Astrocyte (in vitro differentiated cells and primary cell): ENCODE data around the gene RNASE13. TPM values are rescaled to one million over a fixed set of nuclear protein-coding genes. Genes with fewer than 3 reads are reported as not detected.
A peak's percentile ranks its signal among the peaks of the same experiment; 100 is the strongest.

Experiments used
- DNase-seq: peaks from one replicate; pipeline ENCODE4 v3.0.0-alpha.2; 2010; ENCODE audit warnings: low read depth
- FAIRE-seq: peaks from 2 replicates; lab custom pipeline; 2011; peaks lifted over from hg19 to GRCh38; lab: Jason Lieb, UNC
- H2AFZ ChIP-seq: 2 replicates; pipeline ENCODE4 v1.6.0; 2012; ENCODE audit warnings: low read depth, low read length, inconsistent platforms
- H3K27ac ChIP-seq: 2 replicates; pipeline ENCODE4 v1.5.1; 2011; ENCODE audit warnings: low read depth, low read length, inconsistent platforms
- H3K27me3 ChIP-seq: 2 replicates; pipeline ENCODE4 v1.6.0; 2011; ENCODE audit warnings: low read length, inconsistent platforms; ENCODE audit not compliant: insufficient read depth
- H3K36me3 ChIP-seq: 2 replicates; pipeline ENCODE4 v1.5.1; 2011; ENCODE audit warnings: low read length, inconsistent platforms; ENCODE audit not compliant: insufficient read depth
- H3K4me1 ChIP-seq: 2 replicates; pipeline ENCODE4 v1.5.1; 2011; ENCODE audit warnings: low read length, inconsistent platforms; ENCODE audit not compliant: insufficient read depth
- H3K4me2 ChIP-seq: 2 replicates; pipeline ENCODE4 v1.6.0; 2012; ENCODE audit warnings: low read length, inconsistent platforms
- H3K4me3 ChIP-seq: 2 replicates; pipeline ENCODE4 v1.5.1; 2011; ENCODE audit warnings: low read depth, mild to moderate bottlenecking, low read length, inconsistent platforms; ENCODE audit not compliant: insufficient read depth
- H3K79me2 ChIP-seq: 2 replicates; pipeline ENCODE4 v1.6.0; 2012; ENCODE audit warnings: mild to moderate bottlenecking, low read length, inconsistent platforms; ENCODE audit not compliant: insufficient read depth
- H3K9ac ChIP-seq: 2 replicates; pipeline ENCODE4 v1.6.0; 2012; ENCODE audit warnings: mild to moderate bottlenecking, low read length, inconsistent platforms
- H3K9me3 ChIP-seq: 2 replicates; pipeline ENCODE4 v1.5.1; 2012; ENCODE audit warnings: low read depth, mild to moderate bottlenecking, low read length, inconsistent platforms; ENCODE audit not compliant: insufficient read depth
- H4K20me1 ChIP-seq: 2 replicates; pipeline ENCODE4 v1.6.0; 2012; ENCODE audit warnings: low read length, inconsistent platforms; ENCODE audit not compliant: insufficient read depth
- H3K27ac Mint-ChIP-seq: one replicate; pipeline ENCODE4 v1.8.0; 2021; ENCODE audit warnings: mild to moderate bottlenecking, mixed read lengths; ENCODE audit not compliant: unreplicated experiment
- H3K27me3 Mint-ChIP-seq: one replicate; pipeline ENCODE4 v1.8.0; 2021; ENCODE audit warnings: low read depth, mixed read lengths; ENCODE audit not compliant: unreplicated experiment
- H3K36me3 Mint-ChIP-seq: one replicate; pipeline ENCODE4 v1.8.0; 2021; ENCODE audit warnings: low read depth, mixed read lengths; ENCODE audit not compliant: unreplicated experiment
- H3K4me1 Mint-ChIP-seq: one replicate; pipeline ENCODE4 v1.8.0; 2021; ENCODE audit warnings: low read depth, mixed read lengths; ENCODE audit not compliant: unreplicated experiment
- H3K4me3 Mint-ChIP-seq: one replicate; pipeline ENCODE4 v1.8.0; 2021; ENCODE audit warnings: mild to moderate bottlenecking, moderate library complexity, mixed read lengths; ENCODE audit not compliant: unreplicated experiment
- H3K9me3 Mint-ChIP-seq: one replicate; pipeline ENCODE4 v1.8.0; 2021; ENCODE audit warnings: mild to moderate bottlenecking, mixed read lengths; ENCODE audit not compliant: unreplicated experiment
- EZH2 ChIP-seq: IDR thresholded peaks from 2 replicates; pipeline ENCODE4 v1.6.1; 2012; ENCODE audit warnings: mild to moderate bottlenecking, low read length, inconsistent platforms; ENCODE audit not compliant: insufficient read depth
- total RNA-seq: library from RNA; stranded (reverse); gene quantifications from 2 replicates; pipeline ENCODE4 v1.2.1, GENCODE V29; 2021
- TF ChIP-seq, protein P1 (sequence below): IDR thresholded peaks from 2 replicates; pipeline ENCODE4 v1.5.1; 2011; ENCODE audit warnings: low read depth, mild to moderate bottlenecking, inconsistent platforms, low read length, moderate library complexity; ENCODE audit not compliant: insufficient read depth

RNASE13 gene
- total RNA-seq, 1 donor from 2014 or later = not detected

DNA sequence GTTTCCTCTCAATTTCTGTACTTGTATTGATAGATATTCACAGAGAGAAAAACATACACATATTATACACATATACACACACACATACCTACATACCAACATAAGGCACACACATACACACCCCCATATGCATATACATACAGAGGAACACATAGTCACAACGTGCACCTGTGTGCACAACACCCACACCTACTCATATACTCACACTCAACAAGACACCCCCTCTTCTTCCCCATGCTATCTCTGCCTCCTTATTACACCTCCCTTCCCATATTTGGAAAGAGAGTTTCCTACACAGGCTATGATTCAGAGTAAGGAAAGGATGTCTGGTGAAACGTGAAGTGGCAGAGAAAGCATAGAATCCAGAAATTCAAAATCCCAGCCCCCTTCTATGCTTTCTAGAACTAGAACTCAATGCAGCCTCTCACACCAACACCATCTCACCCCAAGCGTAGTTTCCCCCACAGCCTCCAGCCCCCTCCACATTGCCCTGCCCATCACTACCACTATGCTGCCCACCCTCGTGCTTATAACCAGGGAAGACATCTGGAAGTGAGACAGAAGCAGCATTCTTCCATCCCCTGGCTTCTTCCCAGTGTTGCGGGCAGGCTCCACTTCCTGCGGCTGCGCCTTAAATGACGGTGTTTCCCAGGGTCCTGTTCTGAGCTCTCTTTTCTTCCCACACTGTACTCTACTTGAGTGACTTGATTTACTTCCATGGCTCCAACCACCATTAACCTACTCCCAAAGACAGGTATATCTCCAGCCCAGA is 25.4 kb upstream of the RNASE13 start:
- no peak for FAIRE-seq
- peaks cover 54% of the 10 kb centered on the region for H3K4me1 Mint-ChIP-seq
- H3K4me2 ChIP-seq = peak overlapping the region; percentile 11

DNA sequence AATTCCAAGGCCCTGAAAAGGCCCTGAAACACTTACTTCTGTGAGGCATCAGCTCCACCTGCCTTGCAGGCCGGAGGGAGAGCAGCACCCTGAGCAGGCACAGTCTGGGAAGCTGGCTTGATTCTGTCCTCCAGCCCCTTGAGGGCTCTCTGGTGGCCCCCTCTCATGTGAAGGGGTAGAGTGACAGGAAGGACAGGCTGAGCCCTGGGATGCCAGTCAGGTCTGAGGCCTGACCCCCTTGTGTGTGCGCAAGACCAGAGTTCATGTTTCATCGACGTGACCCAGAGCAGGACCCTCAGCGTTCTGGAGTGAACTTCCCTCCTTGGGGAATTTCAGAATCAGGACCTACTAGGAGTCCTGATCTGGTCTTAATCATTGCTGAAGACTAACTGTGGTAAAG is 24.3 kb upstream of the RNASE13 start:
- H3K27ac ChIP-seq = no peak overlapping the region

More for the DNA sequence above, 25.4 kb upstream of the RNASE13 start:
- Histone ChIP-seq H3K27me3 (no peaks in the 10 kb centered on the region), H2AFZ (peak overlapping the region; percentile 1), H3K27ac (no peak overlapping the region), H3K9me3 (no peaks in the 10 kb centered on the region), H3K36me3 (no peaks in the 10 kb centered on the region), H4K20me1 (no peaks in the 10 kb centered on the region), H3K4me1 (peaks cover 24% of the 10 kb centered on the region), H3K4me3 (no peak overlapping the region), H3K79me2 (no peaks in the 10 kb centered on the region), H3K9ac (no peak overlapping the region)
- peak overlapping the region; percentile 80 for H3K27ac Mint-ChIP-seq
- H3K4me3 Mint-ChIP-seq = peak overlapping the region; percentile 47
- DNase-seq = peak; percentile 62
- TF ChIP-seq, protein P1, sequence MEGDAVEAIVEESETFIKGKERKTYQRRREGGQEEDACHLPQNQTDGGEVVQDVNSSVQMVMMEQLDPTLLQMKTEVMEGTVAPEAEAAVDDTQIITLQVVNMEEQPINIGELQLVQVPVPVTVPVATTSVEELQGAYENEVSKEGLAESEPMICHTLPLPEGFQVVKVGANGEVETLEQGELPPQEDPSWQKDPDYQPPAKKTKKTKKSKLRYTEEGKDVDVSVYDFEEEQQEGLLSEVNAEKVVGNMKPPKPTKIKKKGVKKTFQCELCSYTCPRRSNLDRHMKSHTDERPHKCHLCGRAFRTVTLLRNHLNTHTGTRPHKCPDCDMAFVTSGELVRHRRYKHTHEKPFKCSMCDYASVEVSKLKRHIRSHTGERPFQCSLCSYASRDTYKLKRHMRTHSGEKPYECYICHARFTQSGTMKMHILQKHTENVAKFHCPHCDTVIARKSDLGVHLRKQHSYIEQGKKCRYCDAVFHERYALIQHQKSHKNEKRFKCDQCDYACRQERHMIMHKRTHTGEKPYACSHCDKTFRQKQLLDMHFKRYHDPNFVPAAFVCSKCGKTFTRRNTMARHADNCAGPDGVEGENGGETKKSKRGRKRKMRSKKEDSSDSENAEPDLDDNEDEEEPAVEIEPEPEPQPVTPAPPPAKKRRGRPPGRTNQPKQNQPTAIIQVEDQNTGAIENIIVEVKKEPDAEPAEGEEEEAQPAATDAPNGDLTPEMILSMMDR = no peak
- TF ChIP-seq EZH2 = no peak
- H3K36me3 Mint-ChIP-seq = no peaks in the 10 kb centered on the region
- H3K9me3 Mint-ChIP-seq = no peaks in the 10 kb centered on the region
- no peaks in the 10 kb centered on the region for H3K27me3 Mint-ChIP-seq

DNA sequence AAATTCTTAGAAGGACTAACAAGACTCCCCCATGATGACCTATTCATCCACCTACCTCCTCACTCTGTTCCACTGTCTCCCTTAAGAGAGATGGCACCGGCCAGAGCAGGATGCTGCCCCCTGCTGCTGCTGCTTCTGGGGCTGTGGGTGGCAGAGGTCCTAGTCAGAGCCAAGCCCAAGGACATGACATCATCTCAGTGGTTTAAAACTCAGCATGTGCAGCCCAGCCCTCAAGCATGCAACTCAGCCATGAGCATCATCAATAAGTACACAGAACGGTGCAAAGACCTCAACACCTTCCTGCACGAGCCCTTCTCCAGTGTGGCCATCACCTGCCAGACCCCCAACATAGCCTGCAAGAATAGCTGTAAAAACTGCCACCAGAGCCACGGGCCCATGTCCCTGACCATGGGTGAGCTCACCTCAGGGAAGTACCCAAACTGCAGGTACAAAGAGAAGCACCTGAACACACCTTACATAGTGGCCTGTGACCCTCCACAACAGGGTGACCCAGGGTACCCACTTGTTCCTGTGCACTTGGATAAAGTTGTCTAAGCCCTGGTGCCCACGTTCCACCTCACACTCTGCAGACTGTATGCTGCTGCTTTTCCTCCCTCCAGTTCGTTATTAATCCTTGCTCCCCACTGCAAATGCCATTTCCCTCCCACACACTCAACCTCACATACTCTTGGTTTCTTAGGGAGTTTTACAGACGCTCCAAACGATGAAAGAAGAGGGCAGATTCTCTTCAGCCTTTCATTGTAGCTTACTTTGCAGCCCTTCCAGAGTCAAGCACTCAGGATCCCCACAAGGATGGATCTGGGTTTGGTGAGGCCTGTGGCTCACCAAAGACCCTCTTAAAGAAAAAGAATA is 23.4 kb upstream of the RNASE13 start, which contains the start of gene RNASE8:
Gene RNASE8 (plus strand): TSS at position 20 of the 873 bp plus-strand sequence. CDS start 71 bp downstream, at position 91.
- Histone ChIP-seq H3K79me2 (no peaks in the 10 kb centered on the region), H3K9ac (no peak within 1 kb of the TSS), H3K4me3 (no peak within 1 kb of the TSS), H3K4me1 (peaks cover 14% of the 10 kb centered on the region), H3K27me3 (no peaks in the 10 kb centered on the region), H4K20me1 (no peaks in the 10 kb centered on the region), H3K4me2 (peak within 1 kb of the TSS; percentile 37), H2AFZ (no peak within 1 kb of the TSS), H3K36me3 (no peaks in the 10 kb centered on the region), H3K27ac (no peak within 1 kb of the TSS), H3K9me3 (no peaks in the 10 kb centered on the region)
- Mint-ChIP-seq H3K27ac (peak within 1 kb of the TSS; percentile 85), H3K9me3 (no peaks in the 10 kb centered on the region), H3K4me1 (peaks cover 49% of the 10 kb centered on the region), H3K27me3 (no peaks in the 10 kb centered on the region), H3K4me3 (peak within 1 kb of the TSS; percentile 20), H3K36me3 (no peaks in the 10 kb centered on the region)
- FAIRE-seq (no peak), DNase-seq (peak; percentile 54)
- no peak for TF ChIP-seq EZH2
- TF ChIP-seq, protein P1 = no peak

More for the DNA sequence above, 24.3 kb upstream of the RNASE13 start:
- no peak overlapping the region for H2AFZ ChIP-seq
- FAIRE-seq = no peak
- H4K20me1 ChIP-seq = no peaks in the 10 kb centered on the region
- no peaks in the 10 kb centered on the region for H3K27me3 ChIP-seq
- H3K4me1 ChIP-seq = peaks cover 23% of the 10 kb centered on the region
- no peak for TF ChIP-seq EZH2
- H3K27me3 Mint-ChIP-seq = no peaks in the 10 kb centered on the region
- H3K79me2 ChIP-seq = no peaks in the 10 kb centered on the region
- peaks cover 57% of the 10 kb centered on the region for H3K4me1 Mint-ChIP-seq
- peak overlapping the region; percentile 31 for H3K4me3 Mint-ChIP-seq
- no peak overlapping the region for H3K9ac ChIP-seq
- no peaks in the 10 kb centered on the region for H3K9me3 ChIP-seq
- H3K36me3 ChIP-seq = no peaks in the 10 kb centered on the region
- H3K9me3 Mint-ChIP-seq = no peaks in the 10 kb centered on the region
- peak overlapping the region; percentile 85 for H3K27ac Mint-ChIP-seq
- no peak for DNase-seq
- no peak overlapping the region for H3K4me3 ChIP-seq
- no peaks in the 10 kb centered on the region for H3K36me3 Mint-ChIP-seq
- H3K4me2 ChIP-seq = no peak overlapping the region
